ENCODE data around the gene PPP1R3E.
"Not testable (repeated sequence)": the region's sequence is repeated elsewhere in the genome, so short reads cannot be mapped to it uniquely, and the experiment has no call there.

Gene PPP1R3E

DNA sequence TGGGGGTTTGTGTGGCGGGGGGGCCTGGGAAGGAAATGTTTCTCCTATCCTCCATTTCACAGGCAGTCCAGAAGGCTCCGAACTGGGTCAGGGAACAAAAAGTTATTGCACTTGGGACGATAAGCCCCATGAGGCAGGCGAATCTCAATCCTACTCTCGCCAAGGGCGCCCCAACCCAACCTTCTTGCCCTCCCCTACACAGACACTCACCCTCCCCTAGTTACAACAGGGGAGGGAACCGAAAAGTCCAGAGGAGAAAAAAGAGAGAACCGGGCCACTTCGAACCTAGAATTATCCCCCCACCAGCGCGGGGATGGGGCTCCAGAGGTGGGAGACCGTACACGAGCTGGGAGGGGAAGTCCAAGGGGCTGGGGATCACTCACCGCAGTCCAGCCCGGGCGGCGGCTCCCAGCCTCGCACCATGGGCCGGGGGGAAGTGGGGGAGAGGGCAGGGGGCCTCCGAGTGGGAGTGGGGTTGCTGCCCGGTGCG, 17.1 kb downstream of the PPP1R3E start:
- no peak for TF ChIP-seq CTCF (conservative IDR thresholded peaks at IDR 0.05)
- H3K27ac ChIP-seq: peak overlapping the region; percentile 79

DNA sequence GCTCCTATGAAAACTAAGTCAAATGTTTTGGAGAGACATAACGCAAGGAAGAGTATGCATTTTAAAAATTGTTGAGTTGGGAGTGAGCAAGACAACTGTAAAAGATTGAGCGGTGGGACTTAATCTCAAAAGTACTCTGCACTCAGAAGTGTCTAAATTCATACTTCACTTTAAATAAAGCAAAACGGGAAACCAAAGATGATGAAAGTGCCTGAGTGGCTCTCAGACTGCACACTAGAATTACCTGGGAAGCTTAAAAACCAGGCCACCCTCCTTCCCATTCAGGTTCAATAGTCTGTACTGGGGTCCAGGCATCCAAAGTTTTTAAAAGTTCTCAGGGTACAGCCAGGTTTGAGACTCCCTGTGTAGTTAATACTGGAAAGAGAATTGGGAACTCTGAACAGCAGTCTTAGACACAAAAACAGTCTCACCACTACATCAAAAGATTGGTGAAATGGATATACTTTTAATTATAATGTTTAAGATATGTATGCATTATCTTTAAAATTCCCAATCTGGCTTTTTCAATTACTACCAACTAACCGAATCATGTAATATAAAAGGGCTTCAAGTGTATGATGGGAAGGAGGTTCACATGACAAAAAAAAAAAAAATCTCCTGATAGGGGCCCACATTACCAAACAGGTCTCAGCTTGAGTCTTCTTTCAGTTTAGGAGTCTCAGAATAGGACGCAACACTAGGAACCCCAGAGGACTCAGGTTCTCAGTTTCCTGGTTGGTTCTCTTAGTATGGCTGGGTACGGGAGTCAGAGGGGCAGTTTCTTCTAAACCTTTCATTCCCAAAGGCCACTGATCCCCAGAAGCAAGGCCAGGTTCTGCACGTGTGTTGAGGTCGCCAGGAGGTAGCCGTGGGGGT, 17.8 kb downstream of the PPP1R3E start:
- peak overlapping the region; percentile 79 for H3K27ac ChIP-seq
- TF ChIP-seq CTCF (conservative IDR thresholded peaks at IDR 0.05): no peak

DNA sequence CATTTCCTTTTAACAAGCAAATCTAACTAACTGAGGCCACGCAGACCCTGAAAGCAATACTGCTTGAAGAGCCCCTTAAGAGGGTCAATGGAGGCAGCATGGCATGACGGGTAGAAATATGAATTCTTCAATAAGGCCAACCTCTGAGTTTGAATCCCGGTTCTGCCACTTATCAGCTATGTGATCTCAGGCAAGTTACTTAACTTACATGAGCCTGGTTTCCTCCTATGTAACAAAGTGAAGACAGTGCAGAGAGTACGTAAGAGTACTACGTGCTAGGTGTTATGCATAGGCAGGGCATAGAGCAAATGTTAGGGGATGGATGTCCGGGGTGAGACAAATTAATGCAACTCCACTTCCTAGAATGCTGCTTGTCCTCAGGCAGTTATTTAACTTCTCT, 21.4 kb downstream of the PPP1R3E start:
- no peak for TF ChIP-seq CTCF (conservative IDR thresholded peaks at IDR 0.05)
- H3K27ac ChIP-seq: no peak overlapping the region

DNA sequence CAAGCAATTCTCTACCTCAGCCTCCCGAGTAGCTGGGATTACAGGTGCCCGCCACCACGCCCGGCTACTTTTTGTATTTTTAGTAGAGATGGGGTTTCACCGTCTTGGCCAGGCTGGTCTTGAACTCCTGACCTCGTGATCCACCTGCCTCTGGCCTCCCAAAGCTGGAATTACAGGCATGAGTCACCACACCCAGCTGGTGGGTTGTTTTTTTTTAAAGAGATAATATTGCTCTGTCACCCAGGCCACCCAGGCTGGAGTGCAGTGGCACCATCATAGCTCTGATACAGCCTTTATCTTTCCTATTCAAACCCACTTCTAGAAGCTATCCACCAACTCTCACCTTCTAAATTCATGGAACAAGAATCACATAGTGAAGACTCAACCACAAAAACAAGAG, 24.7 kb downstream of the PPP1R3E start:
- not testable (repeated sequence) for H3K27ac ChIP-seq

- H3K27ac ChIP-seq: no peak overlapping the region
- TF ChIP-seq CTCF (conservative IDR thresholded peaks at IDR 0.05): no peak
Measured at GRCh38 chr14:23277189-23277588, 25.5 kb downstream of the PPP1R3E start.

- no peak for TF ChIP-seq CTCF (conservative IDR thresholded peaks at IDR 0.05)
- no peak overlapping the region for H3K27ac ChIP-seq
Measured at GRCh38 chr14:23275412-23275811, 27.2 kb downstream of the PPP1R3E start.

DNA sequence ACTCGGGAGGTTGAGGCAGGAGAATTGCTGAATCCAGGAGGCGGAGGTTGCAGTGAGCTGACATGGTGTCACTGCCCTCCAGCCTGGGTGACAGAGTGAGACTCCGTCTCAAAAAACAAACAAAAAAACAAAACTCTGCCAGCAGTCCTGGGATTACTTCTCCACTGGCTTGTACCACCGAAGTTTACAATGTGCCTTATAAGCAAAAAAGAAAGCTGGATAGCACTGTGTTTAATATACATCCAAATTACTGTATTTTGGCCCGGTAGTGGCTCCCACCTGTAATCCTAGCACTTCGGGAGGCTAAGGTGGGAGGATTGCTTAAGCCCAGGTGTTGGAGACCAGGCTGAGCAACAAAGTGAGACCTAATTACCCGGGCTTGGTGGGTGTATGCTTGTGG, 33.5 kb downstream of the PPP1R3E start:
- TF ChIP-seq CTCF (conservative IDR thresholded peaks at IDR 0.05): no peak

DNA sequence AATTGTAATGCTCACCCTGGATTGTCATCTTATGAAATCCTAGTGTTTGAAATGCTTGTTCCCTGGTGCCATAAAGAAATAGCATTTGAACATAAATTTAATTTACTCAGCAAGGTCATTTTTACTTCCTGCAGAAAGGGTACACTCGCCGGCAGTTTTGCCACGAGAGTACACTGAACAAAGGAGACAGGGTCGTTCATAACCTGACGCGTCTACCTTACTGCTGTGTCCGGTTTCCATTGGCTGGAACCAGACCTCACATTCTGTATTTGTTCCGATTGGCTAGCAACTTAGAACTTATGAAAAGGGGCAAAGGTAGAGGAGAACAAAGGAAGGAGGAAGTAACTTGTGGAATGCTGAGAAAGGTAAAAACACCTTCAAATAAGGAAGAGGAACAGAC, 41.8 kb downstream of the PPP1R3E start:
- H3K27ac ChIP-seq: not testable (repeated sequence)

More for the DNA sequence above, 33.5 kb downstream of the PPP1R3E start:
- H3K27ac ChIP-seq: no peak overlapping the region
